ENCODE results near the gene P2RX1.

- TF ChIP-seq CTCF (IDR thresholded peaks at IDR 0.05; ENCODE audit: low read depth, low read length, poor library complexity, severe bottlenecking) (no peak), EZH2phosphoT487 (IDR thresholded peaks at IDR 0.05; ENCODE audit: borderline replicate concordance, low read length) (no peak)
Observed at GRCh38 chr17:3882276-3882675, 34.0 kb downstream of the P2RX1 start.

Data from DOHH2 (cell line).